NB4 (cell line): ENCODE data around the gene ENOX1.

Source experiments
- DNase-seq: peaks from one replicate; pipeline ENCODE4 v3.0.0; 2010; ENCODE audit warnings: low read depth
- H3K4me3 ChIP-seq: one replicate; pipeline ENCODE4 v1.5.1; 2011; ENCODE audit warnings: mild to moderate bottlenecking, low read depth, low read length, moderate library complexity
- CTCF ChIP-seq: IDR thresholded peaks from one replicate; pipeline ENCODE4 v1.5.1; 2012; ENCODE audit warnings: low read depth, low read length
- MAX ChIP-seq: IDR thresholded peaks from 2 replicates; pipeline ENCODE4 v1.6.1; 2011; ENCODE audit warnings: low read depth, low read length
- MYC ChIP-seq: IDR thresholded peaks from 2 replicates; pipeline ENCODE4 v1.6.1; 2011; ENCODE audit warnings: low read depth, low read length
- POLR2A ChIP-seq: IDR thresholded peaks from 2 replicates; pipeline ENCODE4 v1.6.1; 2011; ENCODE audit warnings: mild to moderate bottlenecking; ENCODE audit not compliant: insufficient read length; ENCODE audit errors: extremely low read depth

ENOX1 gene

GRCh38 chr13:43608400-43609137 is 178.2 kb downstream of the ENOX1 start:
- no peak for DNase-seq
- no peak overlapping the region for H3K4me3 ChIP-seq
- TF ChIP-seq CTCF: no peak
- no peak for TF ChIP-seq MAX
- TF ChIP-seq POLR2A: no peak
- TF ChIP-seq MYC: no peak

- no peak overlapping the region for H3K4me3 ChIP-seq
- DNase-seq: no peak
- TF ChIP-seq CTCF: no peak
- no peak for TF ChIP-seq MYC
- no peak for TF ChIP-seq POLR2A
- TF ChIP-seq MAX: no peak
Measured at GRCh38 chr13:43597599-43597945, 189.2 kb downstream of the ENOX1 start.

- DNase-seq: no peak
- TF ChIP-seq POLR2A (no peak), CTCF (no peak), MAX (no peak), MYC (no peak)
Measured at GRCh38 chr13:43596924-43597598, 189.7 kb downstream of the ENOX1 start.

GRCh38 chr13:43596006-43596405 is 190.8 kb downstream of the ENOX1 start:
- no peak for DNase-seq
- no peak for TF ChIP-seq POLR2A
- TF ChIP-seq MAX: no peak
- no peak for TF ChIP-seq CTCF
- TF ChIP-seq MYC: no peak
- no peak overlapping the region for H3K4me3 ChIP-seq

More at GRCh38 chr13:43596924-43597598, 189.7 kb downstream of the ENOX1 start:
- H3K4me3 ChIP-seq: no peak overlapping the region

GRCh38 chr13:43587376-43587775 is 199.4 kb downstream of the ENOX1 start:
- no peak overlapping the region for H3K4me3 ChIP-seq
- no peak for DNase-seq
- no peak for TF ChIP-seq POLR2A
- TF ChIP-seq MAX: no peak
- no peak for TF ChIP-seq CTCF
- no peak for TF ChIP-seq MYC
